Inferior parietal cortex (tissue), 1 donor: ENCODE data around the gene ATXN3L.

ENCODE experiments used
- DNase-seq: peaks from one replicate; pipeline ENCODE4 v3.0.0-alpha.2; 2016; ENCODE audit errors: extremely low spot score

Gene ATXN3L

GRCh38 chrX:13319953-13320352, at the start of gene ATXN3L:
ATXN3L (minus strand) TSS chrX:13320053; CDS start chrX:13319934, 119 bp downstream.
- DNase-seq: no peak

GRCh38 chrX:13369256-13370030, 49.6 kb upstream of the ATXN3L start:
- no peak for DNase-seq

- DNase-seq: no peak
Measured at GRCh38 chrX:13367950-13368349, 48.1 kb upstream of the ATXN3L start.

- no peak for DNase-seq
Measured at GRCh38 chrX:13366698-13367097, 46.8 kb upstream of the ATXN3L start.

- DNase-seq: no peak
Measured at GRCh38 chrX:13365161-13365560, 45.3 kb upstream of the ATXN3L start.

GRCh38 chrX:13364230-13364857, 44.5 kb upstream of the ATXN3L start:
- no peak for DNase-seq

GRCh38 chrX:13360146-13360545, 40.3 kb upstream of the ATXN3L start:
- no peak for DNase-seq

- DNase-seq: no peak
Measured at GRCh38 chrX:13357925-13358324, 38.1 kb upstream of the ATXN3L start.

GRCh38 chrX:13346646-13347045, 26.8 kb upstream of the ATXN3L start:
- DNase-seq: no peak

- DNase-seq: no peak
Measured at GRCh38 chrX:13345438-13345837, 25.6 kb upstream of the ATXN3L start.

- DNase-seq: no peak
Measured at GRCh38 chrX:13345037-13345436, 25.2 kb upstream of the ATXN3L start.

- no peak for DNase-seq
Measured at GRCh38 chrX:13341491-13342101, 21.7 kb upstream of the ATXN3L start.

- no peak for DNase-seq
Measured at GRCh38 chrX:13340182-13340791, 20.4 kb upstream of the ATXN3L start.

- DNase-seq: no peak
Measured at GRCh38 chrX:13339607-13340006, 19.8 kb upstream of the ATXN3L start.

- no peak for DNase-seq
Measured at GRCh38 chrX:13338996-13339515, 19.2 kb upstream of the ATXN3L start.

GRCh38 chrX:13334491-13334890, 14.6 kb upstream of the ATXN3L start:
- DNase-seq: no peak

- DNase-seq: no peak
Measured at GRCh38 chrX:13330446-13330845, 10.6 kb upstream of the ATXN3L start.

GRCh38 chrX:13327666-13328065, 7.8 kb upstream of the ATXN3L start:
- no peak for DNase-seq

GRCh38 chrX:13323241-13323640, 3.4 kb upstream of the ATXN3L start:
- DNase-seq: no peak

- DNase-seq: no peak
Measured at GRCh38 chrX:13317366-13317765, 2.5 kb downstream of the ATXN3L start.

GRCh38 chrX:13311560-13311959, 8.3 kb downstream of the ATXN3L start:
- no peak for DNase-seq

- DNase-seq: no peak
Measured at GRCh38 chrX:13309631-13310030, 10.2 kb downstream of the ATXN3L start.
